H9 (cell line): ENCODE results near the gene CRY1. TPM values are rescaled to one million over a fixed set of nuclear protein-coding genes. Genes with fewer than 3 reads are reported as not detected.
"Not testable (repeated sequence)": the region's sequence is repeated elsewhere in the genome, so short reads cannot be mapped to it uniquely, and the experiment has no call there.

ENCODE experiments used
- DNase-seq: peaks from one replicate; pipeline ENCODE4 v3.0.0-alpha.2; 2017
- H2AFZ ChIP-seq: one replicate; pipeline ENCODE4 v1.6.1; 2013; ENCODE audit warnings: mild to moderate bottlenecking, low read length, control low read depth, moderate library complexity
- H2AK5ac ChIP-seq: 2 replicates; pipeline ENCODE4 v1.6.1; 2013; ENCODE audit warnings: low read length, control low read depth, mixed read lengths; ENCODE audit not compliant: insufficient read length
- H2BK120ac ChIP-seq: one replicate; pipeline ENCODE4 v1.6.1; 2013; ENCODE audit warnings: low read depth, mild to moderate bottlenecking, low read length, control low read depth, inconsistent platforms; ENCODE audit not compliant: poor library complexity, severe bottlenecking
- H2BK12ac ChIP-seq: 2 replicates; pipeline ENCODE4 v1.6.1; 2013; ENCODE audit warnings: low read length, control low read depth, mixed read lengths, low read depth; ENCODE audit not compliant: insufficient read length
- H2BK15ac ChIP-seq: 2 replicates; pipeline ENCODE4 v1.6.1; 2013; ENCODE audit warnings: low read depth, low read length, control low read depth
- H2BK20ac ChIP-seq: one replicate; pipeline ENCODE4 v1.6.1; 2013; ENCODE audit warnings: low read depth, mild to moderate bottlenecking, low read length, control low read depth, inconsistent platforms; ENCODE audit not compliant: poor library complexity, severe bottlenecking
- H2BK5ac ChIP-seq: 2 replicates; pipeline ENCODE4 v1.6.1; 2013; ENCODE audit warnings: low read length, control low read depth, mixed read lengths; ENCODE audit not compliant: insufficient read length
- H3K14ac ChIP-seq: 2 replicates; pipeline ENCODE4 v1.6.1; 2013; ENCODE audit warnings: low read length, control low read depth; ENCODE audit not compliant: insufficient read depth
- H3K18ac ChIP-seq: 2 replicates; pipeline ENCODE4 v1.6.1; 2013; ENCODE audit warnings: low read depth, mild to moderate bottlenecking, mixed read lengths, low read length, control low read depth; ENCODE audit not compliant: insufficient read length
- H3K23ac ChIP-seq: 2 replicates; pipeline ENCODE4 v1.6.1; 2013; ENCODE audit warnings: low read length, control low read depth, mixed read lengths, low read depth; ENCODE audit not compliant: insufficient read length
- H3K23me2 ChIP-seq: 2 replicates; pipeline ENCODE4 v1.6.1; 2013; ENCODE audit warnings: low read depth, mild to moderate bottlenecking, mixed read lengths, low read length, control low read depth; ENCODE audit not compliant: insufficient read length, poor library complexity, severe bottlenecking
- H3K27ac ChIP-seq: 2 replicates; pipeline ENCODE4 v1.5.1; 2013; ENCODE audit warnings: low read length, control low read depth, mixed read lengths, low read depth; ENCODE audit not compliant: insufficient read length
- H3K27me3 ChIP-seq: 2 replicates; pipeline ENCODE4 v1.6.1; 2013; ENCODE audit warnings: low read length, control low read depth, inconsistent platforms; ENCODE audit not compliant: insufficient read depth
- H3K4ac ChIP-seq: 2 replicates; pipeline ENCODE4 v1.6.1; 2013; ENCODE audit warnings: low read depth, mild to moderate bottlenecking, control low read depth, inconsistent platforms, low read length, moderate library complexity
- H3K4me1 ChIP-seq: 2 replicates; pipeline ENCODE4 v1.6.1; 2013; ENCODE audit warnings: low read length, control low read depth, inconsistent platforms; ENCODE audit not compliant: insufficient read depth
- H3K4me2 ChIP-seq: 2 replicates; pipeline ENCODE4 v1.6.1; 2013; ENCODE audit warnings: low read length, control low read depth, mixed read lengths; ENCODE audit not compliant: insufficient read length, insufficient read depth
- H3K56ac ChIP-seq: 2 replicates; pipeline ENCODE4 v1.6.1; 2013; ENCODE audit warnings: low read depth, mild to moderate bottlenecking, mixed read lengths, low read length, control low read depth; ENCODE audit not compliant: insufficient read length
- H3K79me1 ChIP-seq: 2 replicates; pipeline ENCODE4 v1.6.1; 2013; ENCODE audit warnings: low read depth, mild to moderate bottlenecking, moderate library complexity, low read length, control low read depth, inconsistent platforms; ENCODE audit not compliant: insufficient read depth, poor library complexity, severe bottlenecking
- H3K79me2 ChIP-seq: 2 replicates; pipeline ENCODE4 v1.6.1; 2013; ENCODE audit warnings: low read length, control low read depth, inconsistent platforms; ENCODE audit not compliant: insufficient read depth
- H3K9ac ChIP-seq: 2 replicates; pipeline ENCODE4 v1.6.1; 2013; ENCODE audit warnings: low read length, control low read depth, mixed read lengths; ENCODE audit not compliant: insufficient read length; ENCODE audit errors: extremely low read depth
- H3K9me3 ChIP-seq: one replicate; pipeline ENCODE4 v1.6.1; 2013; ENCODE audit warnings: low read depth, low read length, inconsistent platforms; ENCODE audit not compliant: control insufficient read depth
- H3T11ph ChIP-seq: one replicate; pipeline ENCODE4 v1.6.1; 2013; ENCODE audit warnings: mild to moderate bottlenecking, low read length, control low read depth, inconsistent platforms
- H4K20me1 ChIP-seq: one replicate; pipeline ENCODE4 v1.6.1; 2013; ENCODE audit not compliant: control insufficient read depth, insufficient read length, insufficient read depth
- H4K5ac ChIP-seq: 2 replicates; pipeline ENCODE4 v1.6.1; 2013; ENCODE audit warnings: low read depth, mild to moderate bottlenecking, mixed read lengths, low read length, control low read depth; ENCODE audit not compliant: insufficient read length
- H4K8ac ChIP-seq: replicated peaks from 2 replicates; pipeline ENCODE4 v1.6.1; 2013; ENCODE audit warnings: low read length, control low read depth, mixed read lengths, low read depth; ENCODE audit not compliant: insufficient read length
- H4K91ac ChIP-seq: 2 replicates; pipeline ENCODE4 v1.6.1; 2013; ENCODE audit warnings: low read depth, mild to moderate bottlenecking, moderate library complexity, mixed read lengths, low read length, control low read depth; ENCODE audit not compliant: insufficient read length
- H3K27ac Mint-ChIP-seq, 3 experiments: 2 replicates in 2 of 3; 3 replicates in 1 of 3; pipeline ENCODE4 v1.8.0; 2020 to 2021; ENCODE audit warnings: mixed read lengths in 3 of 3, mild to moderate bottlenecking in 1 of 3, moderate library complexity in 1 of 3
- H3K27me3 Mint-ChIP-seq: 2 replicates; pipeline ENCODE4 v1.8.0; 2021; ENCODE audit warnings: low read depth, mild to moderate bottlenecking, moderate library complexity, mixed read lengths
- H3K36me3 Mint-ChIP-seq, 3 experiments: 2 replicates in 2 of 3; 3 replicates in 1 of 3; pipeline ENCODE4 v1.8.0; 2020 to 2021; ENCODE audit warnings: low read depth in 3 of 3, mixed read lengths in 3 of 3; ENCODE audit not compliant: insufficient read depth in 1 of 3
- H3K4me1 Mint-ChIP-seq, 2 experiments: 2 replicates each; pipeline ENCODE4 v1.8.0; 2020; ENCODE audit warnings: mixed read lengths in 2 of 2
- H3K4me3 Mint-ChIP-seq, 2 experiments: 2 replicates in 1 of 2; 3 replicates in 1 of 2; pipeline ENCODE4 v1.8.0; 2020 to 2021; ENCODE audit warnings: mild to moderate bottlenecking in 2 of 2, mixed read lengths in 2 of 2, moderate library complexity in 1 of 2
- H3K9me3 Mint-ChIP-seq, 2 experiments: 2 replicates in 1 of 2; 3 replicates in 1 of 2; pipeline ENCODE4 v1.8.0; 2020; ENCODE audit warnings: mild to moderate bottlenecking in 2 of 2, mixed read lengths in 2 of 2, moderate library complexity in 1 of 2
- CTCF ChIP-seq: fragments of 200-600 bp; sonication (generic); conservative IDR thresholded peaks from 3 replicates; pipeline ENCODE4 v1.8.0; 2021; ENCODE audit warnings: antibody characterized with exemption, mild to moderate bottlenecking
- whole genome bisulfite sequencing: extraction: QIAGEN DNeasy Blood & Tissue Kit; methylation state at CpG from one replicate; pipeline ENCODE4 v1.1.7; 2013; ENCODE audit warnings: missing lambda C conversion rate, low lambda C conversion rate, mixed read lengths; ENCODE audit not compliant: insufficient read length; ENCODE audit errors: extremely low coverage; 5-methylcytosine and 5-hydroxymethylcytosine counted together
- total RNA-seq: library from RNA; stranded (reverse); gene quantifications from 2 replicates; pipeline ENCODE4 v1.2.1, GENCODE V29; 2021

CRY1 gene
- total RNA-seq, 1 experiment from 2014 or later = 23.5 TPM

DNA sequence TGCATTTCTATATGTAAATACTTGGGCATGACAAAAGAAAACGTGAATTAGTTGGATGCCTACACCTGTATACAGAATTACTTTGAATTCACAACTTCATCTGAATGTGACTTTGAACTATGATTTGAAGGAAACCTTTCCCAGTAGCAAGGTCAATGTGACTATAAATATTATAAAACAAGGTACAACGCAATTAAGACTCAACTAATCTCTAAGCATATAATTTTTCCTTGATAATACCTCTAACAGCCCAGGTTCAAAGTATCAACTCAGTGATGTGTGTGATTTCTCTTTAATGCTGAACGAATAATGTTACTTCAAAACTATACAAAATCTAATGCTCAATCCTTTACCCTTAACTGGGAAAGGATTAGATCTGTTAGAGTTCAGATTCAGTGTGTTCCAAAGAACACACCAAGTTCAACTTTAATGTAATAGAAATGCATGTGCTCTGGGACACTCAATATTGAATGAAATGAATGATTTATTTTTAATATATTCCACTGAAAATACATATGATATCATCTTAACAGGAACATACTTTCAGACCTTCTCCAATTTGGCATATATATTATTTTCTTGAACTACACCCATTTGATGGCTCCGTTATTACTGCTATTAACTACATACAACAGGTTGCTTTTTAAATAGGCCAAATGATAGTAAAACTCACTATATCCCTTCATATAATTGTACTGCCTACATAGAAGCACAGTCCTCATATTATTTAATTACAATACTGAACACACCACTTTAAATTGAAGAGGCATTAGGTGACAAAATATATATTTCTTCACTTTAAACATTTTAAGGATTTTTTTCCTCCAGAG, 66.3 kb downstream of the CRY1 start:
- Histone ChIP-seq H3K27me3 (no peaks in the 10 kb centered on the region), H3T11ph (no peak overlapping the region), H3K23ac (no peak overlapping the region), H3K23me2 (no peaks in the 10 kb centered on the region), H3K9me3 (no peaks in the 10 kb centered on the region), H2BK12ac (no peak overlapping the region), H2BK120ac (no peak overlapping the region), H3K14ac (no peak overlapping the region), H3K79me1 (no peaks in the 10 kb centered on the region), H3K4me2 (no peak overlapping the region), H3K79me2 (no peaks in the 10 kb centered on the region), H4K91ac (no peak overlapping the region), H3K18ac (no peak overlapping the region), H3K4me1 (no peaks in the 10 kb centered on the region), H4K8ac (no peak overlapping the region), H2BK5ac (no peak overlapping the region), H3K27ac (no peak overlapping the region), H2AK5ac (no peak overlapping the region), H2BK15ac (no peak overlapping the region), H3K9ac (no peak overlapping the region), H4K5ac (no peak overlapping the region), H3K56ac (no peak overlapping the region), H2AFZ (no peak overlapping the region), H3K4ac (no peak overlapping the region), H4K20me1 (no peaks in the 10 kb centered on the region), H2BK20ac (no peak overlapping the region)
- DNase-seq = no peak
- no peak overlapping the region for H3K4me3 Mint-ChIP-seq
- H3K27ac Mint-ChIP-seq = no peak overlapping the region
- TF ChIP-seq CTCF = no peak
- WGBS = no CpG with 5 or more reads among the region's 4 CpGs
- H3K27me3 Mint-ChIP-seq = no peaks in the 10 kb centered on the region
- no peaks in the 10 kb centered on the region for H3K36me3 Mint-ChIP-seq
- no peaks in the 10 kb centered on the region for H3K9me3 Mint-ChIP-seq
- peaks cover 5 to 11% of the 10 kb centered on the region in 2 experiments for H3K4me1 Mint-ChIP-seq

DNA sequence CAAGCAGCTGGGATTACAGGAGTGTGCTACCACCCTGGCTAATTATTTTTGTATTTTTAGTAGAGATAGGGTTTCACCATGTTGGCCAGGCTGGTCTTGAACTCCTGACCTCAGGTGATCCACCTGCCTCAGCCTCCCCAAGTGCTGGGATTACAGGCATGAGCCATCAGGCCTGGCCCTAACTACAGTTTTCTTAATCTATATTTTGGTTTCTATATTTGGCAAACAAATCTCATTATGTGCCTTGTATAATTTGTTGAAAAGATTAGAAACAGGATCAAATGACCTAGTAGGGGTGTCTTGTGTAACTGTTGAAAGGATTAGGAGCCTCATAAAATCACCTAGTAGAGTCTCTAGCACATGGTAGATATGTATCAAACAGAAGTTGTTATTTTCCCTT, 67.0 kb downstream of the CRY1 start:
- H3K4me2 ChIP-seq, H3K27ac ChIP-seq: not testable (repeated sequence)

More for the DNA sequence above, 67.0 kb downstream of the CRY1 start:
- H2BK5ac ChIP-seq, H3K79me2 ChIP-seq, H3K27me3 ChIP-seq, H3K4ac ChIP-seq, H3K79me1 ChIP-seq, H3K23me2 ChIP-seq, H3K18ac ChIP-seq, H3K4me3 Mint-ChIP-seq, H3K9me3 ChIP-seq, H3K56ac ChIP-seq, H3K4me1 ChIP-seq, H3K36me3 Mint-ChIP-seq, H2BK12ac ChIP-seq, DNase-seq, H3K9ac ChIP-seq, H4K5ac ChIP-seq, H2AFZ ChIP-seq, H2BK20ac ChIP-seq, H3K27me3 Mint-ChIP-seq, H3T11ph ChIP-seq, H4K20me1 ChIP-seq, H4K8ac ChIP-seq, H2AK5ac ChIP-seq, H3K23ac ChIP-seq, H2BK15ac ChIP-seq, H3K27ac Mint-ChIP-seq, H3K14ac ChIP-seq, H4K91ac ChIP-seq, H3K9me3 Mint-ChIP-seq, H2BK120ac ChIP-seq: not testable (repeated sequence)
- peaks cover 5 to 11% of the 10 kb centered on the region in 2 experiments for H3K4me1 Mint-ChIP-seq
